ENCODE data around the gene SPATA9. TPM values are rescaled to one million over a fixed set of nuclear protein-coding genes. Genes with fewer than 3 reads are reported as not detected.
"Not testable (repeated sequence)": the region's sequence is repeated elsewhere in the genome, so short reads cannot be mapped to it uniquely, and the experiment has no call there.

The SPATA9 gene
- total and polyA plus RNA-seq, 2 donors (not counting 1 experiment from before 2014, with no cell fraction given), result not detected

- H3K4me2 ChIP-seq (replicated peaks; ENCODE audit: low read depth, low read length, poor library complexity, severe bottlenecking); H4K20me1 ChIP-seq (ENCODE audit: control insufficient read depth, insufficient read depth, low read length, poor library complexity, severe bottlenecking); DNase-seq; H3K36me3 ChIP-seq (replicated peaks in 1 of 2; ENCODE audit: control extremely low read depth in 1 of 2, control insufficient read depth in 1 of 2, extremely low read depth in 1 of 2, insufficient read depth in 2 of 2, low read length in 1 of 2); H3K4me1 Mint-ChIP-seq; H3K27me3 Mint-ChIP-seq; H3K4me1 ChIP-seq (ENCODE audit: control insufficient read depth in 2 of 2, insufficient read depth in 2 of 2, low read length in 2 of 2); H3K27me3 ChIP-seq (replicated peaks in 1 of 4; ENCODE audit: control extremely low read depth in 1 of 4, control insufficient read depth in 3 of 4, insufficient read depth in 4 of 4, low read length in 3 of 4); H3K4me3 ChIP-seq (ENCODE audit: control extremely low read depth in 1 of 5, extremely low read depth in 1 of 5, insufficient read depth in 1 of 5, low read depth in 2 of 5, low read length in 4 of 5); H3K9ac ChIP-seq (ENCODE audit: low read length); H3K27ac Mint-ChIP-seq; H2AFZ ChIP-seq (ENCODE audit: insufficient read depth, low read depth, low read length, poor library complexity, severe bottlenecking); H3K4me3 Mint-ChIP-seq; H3K9me3 ChIP-seq (ENCODE audit: control extremely low read depth in 1 of 3, control insufficient read depth in 2 of 3, insufficient read depth in 1 of 3, low read length in 2 of 3); H3K9me3 Mint-ChIP-seq (ENCODE audit: insufficient read depth); H3K79me2 ChIP-seq (ENCODE audit: control insufficient read depth, insufficient read depth, low read length); POLR2A ChIA-PET; CTCF ChIA-PET; intact Hi-C loops (cut with micrococcal nuclease); ATAC-seq (ENCODE audit: low read depth); H3K27ac ChIP-seq (ENCODE audit: low read length in 2 of 2): not testable (repeated sequence)
- WGBS (ENCODE audit: insufficient coverage), result 99% methylated on average over 17 of the region's 23 CpGs
Observed at GRCh38 chr5:95710651-95711500, 28.1 kb upstream of the SPATA9 start.

GRCh38 chr5:95709967-95710650 is 27.3 kb upstream of the SPATA9 start:
- intact Hi-C loops (cut with micrococcal nuclease), result no loop called here
- Histone ChIP-seq H3K4me2 (replicated peaks; ENCODE audit: low read depth, low read length, poor library complexity, severe bottlenecking) (no peak overlapping the region), H4K20me1 (ENCODE audit: control insufficient read depth, insufficient read depth, low read length, poor library complexity, severe bottlenecking) (no peaks in the 10 kb centered on the region), H3K27ac (ENCODE audit: low read length in 2 of 2) (no peak overlapping the region), H3K9ac (ENCODE audit: low read length) (no peak overlapping the region), H3K4me1 (ENCODE audit: control insufficient read depth in 2 of 2, insufficient read depth in 2 of 2, low read length in 2 of 2) (no peaks in the 10 kb centered on the region), H3K79me2 (ENCODE audit: control insufficient read depth, insufficient read depth, low read length) (no peaks in the 10 kb centered on the region), H3K4me3 (ENCODE audit: control extremely low read depth in 1 of 5, extremely low read depth in 1 of 5, insufficient read depth in 1 of 5, low read depth in 2 of 5, low read length in 4 of 5) (no peak overlapping the region), H3K36me3 (replicated peaks in 1 of 2; ENCODE audit: control extremely low read depth in 1 of 2, control insufficient read depth in 1 of 2, extremely low read depth in 1 of 2, insufficient read depth in 2 of 2, low read length in 1 of 2) (no peaks in the 10 kb centered on the region), H3K9me3 (ENCODE audit: control extremely low read depth in 1 of 3, control insufficient read depth in 2 of 3, insufficient read depth in 1 of 3, low read length in 2 of 3) (no peaks in the 10 kb centered on the region), H3K27me3 (replicated peaks in 1 of 4; ENCODE audit: control extremely low read depth in 1 of 4, control insufficient read depth in 3 of 4, insufficient read depth in 4 of 4, low read length in 3 of 4) (no peaks in the 10 kb centered on the region), H2AFZ (ENCODE audit: insufficient read depth, low read depth, low read length, poor library complexity, severe bottlenecking) (no peak overlapping the region)
- ChIA-PET POLR2A (no interaction called here), CTCF (interaction anchor here (0.7 kb wide), 1 partner anchor 138 kb away, joined by 3 read pairs; no protein-coding TSS in a partner anchor)
- no peaks in the 10 kb centered on the region for H3K4me1 Mint-ChIP-seq
- DNase-seq (no peak), ATAC-seq (ENCODE audit: low read depth) (no peak)
- no peak overlapping the region for H3K4me3 Mint-ChIP-seq
- WGBS (ENCODE audit: insufficient coverage), result 88% methylated on average over 13 of the region's 15 CpGs
- H3K27ac Mint-ChIP-seq, result no peak overlapping the region
- no peak for TF ChIP-seq EZH2 (IDR thresholded peaks at IDR 0.05; ENCODE audit: borderline replicate concordance, insufficient read depth, low read depth, low read length, poor library complexity, severe bottlenecking)
- TF ChIP-seq, protein P1, sequence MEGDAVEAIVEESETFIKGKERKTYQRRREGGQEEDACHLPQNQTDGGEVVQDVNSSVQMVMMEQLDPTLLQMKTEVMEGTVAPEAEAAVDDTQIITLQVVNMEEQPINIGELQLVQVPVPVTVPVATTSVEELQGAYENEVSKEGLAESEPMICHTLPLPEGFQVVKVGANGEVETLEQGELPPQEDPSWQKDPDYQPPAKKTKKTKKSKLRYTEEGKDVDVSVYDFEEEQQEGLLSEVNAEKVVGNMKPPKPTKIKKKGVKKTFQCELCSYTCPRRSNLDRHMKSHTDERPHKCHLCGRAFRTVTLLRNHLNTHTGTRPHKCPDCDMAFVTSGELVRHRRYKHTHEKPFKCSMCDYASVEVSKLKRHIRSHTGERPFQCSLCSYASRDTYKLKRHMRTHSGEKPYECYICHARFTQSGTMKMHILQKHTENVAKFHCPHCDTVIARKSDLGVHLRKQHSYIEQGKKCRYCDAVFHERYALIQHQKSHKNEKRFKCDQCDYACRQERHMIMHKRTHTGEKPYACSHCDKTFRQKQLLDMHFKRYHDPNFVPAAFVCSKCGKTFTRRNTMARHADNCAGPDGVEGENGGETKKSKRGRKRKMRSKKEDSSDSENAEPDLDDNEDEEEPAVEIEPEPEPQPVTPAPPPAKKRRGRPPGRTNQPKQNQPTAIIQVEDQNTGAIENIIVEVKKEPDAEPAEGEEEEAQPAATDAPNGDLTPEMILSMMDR (IDR thresholded peaks at IDR 0.05), result no peak
- H3K9me3 Mint-ChIP-seq (ENCODE audit: insufficient read depth), result no peaks in the 10 kb centered on the region
- no peaks in the 10 kb centered on the region for H3K27me3 Mint-ChIP-seq

All from B cell (primary cell).